ENCODE data around the gene TRAP1.
"Not testable (repeated sequence)": the region's sequence is repeated elsewhere in the genome, so short reads cannot be mapped to it uniquely, and the experiment has no call there.

TRAP1 gene

DNA sequence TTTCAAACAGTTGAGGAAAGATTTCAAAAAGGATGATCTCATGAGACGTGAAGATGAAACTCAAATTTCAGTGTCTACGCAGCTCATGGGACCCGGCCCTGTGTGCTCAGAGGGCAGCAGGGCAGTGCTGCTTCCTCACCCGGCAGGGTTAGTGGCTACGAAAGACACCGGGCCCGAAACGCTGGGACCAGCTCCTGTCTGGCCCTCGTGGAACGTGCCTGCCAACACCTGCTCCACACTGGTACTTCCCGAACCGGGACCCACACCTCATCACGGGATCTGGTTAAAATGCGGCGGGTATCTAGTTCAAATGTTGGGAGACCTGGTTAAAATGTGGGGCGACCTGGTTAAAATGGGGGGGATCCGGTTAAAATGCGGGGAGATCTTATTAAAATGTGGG lies 44.1 kb downstream of the TRAP1 start:
- in situ Hi-C loops (cut with HindIII; ENCODE audit: low pct_unique_long_range_greater_than_20kb, low sequenced_read_pairs), result no loop called here
- no peak for TF ChIP-seq JUND (IDR thresholded peaks at IDR 0.05; ENCODE audit: low read depth)
- no peak for DNase-seq (ENCODE audit: low read depth in 1 of 2, low spot score in 1 of 2)

DNA sequence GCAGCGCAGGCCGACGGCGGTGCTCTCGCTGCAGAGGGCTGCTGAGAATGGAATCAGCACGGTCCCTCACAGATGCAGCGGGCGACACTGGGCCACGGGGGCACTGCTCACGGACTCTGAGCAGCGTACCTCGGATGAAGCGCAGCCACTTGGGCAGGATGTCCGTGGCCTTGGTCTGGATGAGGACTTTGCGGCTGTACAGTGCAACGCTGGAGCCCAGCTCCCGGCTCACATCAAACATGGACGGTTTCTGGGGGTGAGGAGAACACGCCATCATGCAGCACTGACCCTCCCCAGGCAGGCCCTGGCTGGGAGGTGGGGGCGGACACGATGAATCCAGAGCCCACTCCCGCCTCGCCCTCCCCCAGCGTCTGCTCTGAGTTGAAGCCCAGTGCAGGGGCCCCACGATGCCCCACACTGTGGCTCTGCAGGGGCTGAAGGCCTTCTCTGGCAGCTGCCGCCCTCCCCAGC lies 44.7 kb downstream of the TRAP1 start:
- in situ Hi-C loops (cut with HindIII; ENCODE audit: low pct_unique_long_range_greater_than_20kb, low sequenced_read_pairs), result no loop called here
- TF ChIP-seq JUND (IDR thresholded peaks at IDR 0.05; ENCODE audit: low read depth), result no peak
- no peak for DNase-seq (ENCODE audit: low read depth in 1 of 2, low spot score in 1 of 2)

DNA sequence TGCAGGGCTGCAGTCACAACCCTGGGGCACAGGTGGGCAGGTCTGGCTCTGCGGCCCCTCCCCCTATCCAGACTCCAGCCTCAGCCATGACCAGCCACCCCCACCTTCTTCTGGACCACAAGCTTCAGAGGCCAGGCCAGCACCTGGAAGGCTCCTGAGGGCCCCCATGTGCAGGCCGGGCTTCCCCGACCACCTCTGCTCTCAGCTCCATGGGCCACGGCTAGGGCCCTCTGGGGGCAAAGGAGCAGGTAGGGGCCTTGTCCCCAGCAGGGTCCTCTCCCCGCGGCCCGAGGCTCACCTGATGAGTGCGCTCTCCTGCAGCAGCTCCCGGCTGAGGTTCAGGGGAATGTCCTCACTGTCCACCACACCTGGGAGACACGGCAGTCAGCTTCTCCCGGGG lies 45.9 kb downstream of the TRAP1 start:
- no peak for TF ChIP-seq JUND (IDR thresholded peaks at IDR 0.05; ENCODE audit: low read depth)
- no peak for DNase-seq (ENCODE audit: low read depth in 1 of 2, low spot score in 1 of 2)
- in situ Hi-C loops (cut with HindIII; ENCODE audit: low pct_unique_long_range_greater_than_20kb, low sequenced_read_pairs), result no loop called here

DNA sequence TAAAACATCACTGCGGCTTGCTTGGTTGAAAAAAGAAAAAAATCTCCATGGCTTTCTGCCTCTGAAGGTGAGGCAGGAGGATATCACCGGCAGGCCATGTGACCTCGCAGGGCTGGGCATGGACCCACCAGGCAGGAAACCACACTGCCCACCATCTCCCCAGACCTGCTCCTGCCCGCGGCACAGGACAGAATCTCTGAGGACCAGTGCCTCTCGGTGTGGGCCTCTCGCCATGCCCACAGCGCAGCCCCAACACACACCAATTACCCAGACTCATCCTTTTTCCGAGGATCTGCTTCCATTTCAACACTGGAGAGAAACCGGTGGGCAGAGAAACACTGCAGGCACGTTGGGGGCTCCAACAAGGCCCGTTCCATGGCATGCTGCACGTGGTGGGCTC lies 46.6 kb downstream of the TRAP1 start:
- no peak for DNase-seq (ENCODE audit: low read depth in 1 of 2, low spot score in 1 of 2)
- TF ChIP-seq JUND (IDR thresholded peaks at IDR 0.05; ENCODE audit: low read depth), result no peak
- in situ Hi-C loops (cut with HindIII; ENCODE audit: low pct_unique_long_range_greater_than_20kb, low sequenced_read_pairs), result no loop called here

DNA sequence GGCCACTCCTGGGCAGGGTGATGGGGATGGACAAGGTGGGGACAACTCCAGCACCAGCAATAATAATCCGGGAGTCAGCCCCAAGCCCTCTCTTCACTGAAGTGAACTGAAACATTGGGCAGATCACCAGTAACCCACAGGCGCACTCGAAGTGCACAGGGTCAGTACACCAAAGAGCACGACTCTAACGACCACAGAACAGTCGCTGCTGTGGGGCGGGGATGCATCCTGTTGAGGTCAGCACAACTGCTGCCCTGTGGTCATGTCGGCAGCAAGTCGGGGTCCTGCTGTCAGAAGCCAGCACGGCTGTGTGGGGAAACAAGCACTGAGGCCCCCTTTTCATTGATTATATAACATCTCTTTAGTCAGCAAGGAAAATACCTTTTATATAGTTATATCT lies 48.2 kb downstream of the TRAP1 start:
- in situ Hi-C loops (cut with HindIII; ENCODE audit: low pct_unique_long_range_greater_than_20kb, low sequenced_read_pairs), result no loop called here
- DNase-seq (ENCODE audit: low read depth in 1 of 2, low spot score in 1 of 2), result no peak
- TF ChIP-seq JUND (IDR thresholded peaks at IDR 0.05; ENCODE audit: low read depth), result no peak

DNA sequence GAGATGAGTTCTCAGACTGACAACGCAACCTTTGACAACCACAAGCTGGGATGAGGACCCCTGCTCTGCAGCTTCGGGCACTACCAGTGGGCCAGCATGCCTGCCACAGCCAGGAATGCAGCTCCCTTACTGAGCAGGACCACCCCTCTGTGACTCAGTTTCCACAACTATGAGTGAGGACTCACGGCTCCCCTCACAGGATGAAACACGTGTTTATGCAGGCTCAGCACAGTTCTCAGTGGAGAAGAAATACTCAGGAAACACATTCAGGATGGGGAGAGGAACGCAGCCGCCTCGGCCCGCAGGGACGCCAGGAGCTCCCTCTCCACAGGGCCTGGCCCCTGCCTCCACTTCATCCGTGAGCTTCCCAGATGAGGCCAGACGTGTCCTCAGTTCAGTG lies 48.7 kb downstream of the TRAP1 start:
- TF ChIP-seq JUND (IDR thresholded peaks at IDR 0.05; ENCODE audit: low read depth), result no peak
- in situ Hi-C loops (cut with HindIII; ENCODE audit: low pct_unique_long_range_greater_than_20kb, low sequenced_read_pairs), result no loop called here
- no peak for DNase-seq (ENCODE audit: low read depth in 1 of 2, low spot score in 1 of 2)

DNA sequence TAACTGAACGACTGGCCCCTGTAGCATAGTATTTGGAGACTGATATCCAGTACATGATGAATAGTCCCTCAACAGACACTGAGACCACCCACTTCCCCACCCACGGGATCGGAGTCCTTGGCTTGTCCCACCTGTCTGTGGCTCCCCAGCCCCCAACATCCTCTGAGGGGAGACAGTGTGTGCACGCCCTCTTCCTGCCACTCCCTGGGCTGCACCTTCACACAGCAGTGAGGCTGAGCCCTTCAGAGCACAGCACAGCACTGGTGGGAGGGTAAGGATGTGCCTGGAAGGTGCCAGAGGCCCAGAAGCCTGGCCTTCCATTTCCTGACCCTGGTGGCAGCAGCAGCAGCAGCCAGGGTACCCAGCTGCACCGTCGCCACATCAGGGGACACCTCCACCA lies 51.8 kb downstream of the TRAP1 start:
- TF ChIP-seq JUND (IDR thresholded peaks at IDR 0.05; ENCODE audit: low read depth), result no peak
- DNase-seq (ENCODE audit: low read depth in 1 of 2, low spot score in 1 of 2), result no peak
- in situ Hi-C loops (cut with HindIII; ENCODE audit: low pct_unique_long_range_greater_than_20kb, low sequenced_read_pairs), result no loop called here

DNA sequence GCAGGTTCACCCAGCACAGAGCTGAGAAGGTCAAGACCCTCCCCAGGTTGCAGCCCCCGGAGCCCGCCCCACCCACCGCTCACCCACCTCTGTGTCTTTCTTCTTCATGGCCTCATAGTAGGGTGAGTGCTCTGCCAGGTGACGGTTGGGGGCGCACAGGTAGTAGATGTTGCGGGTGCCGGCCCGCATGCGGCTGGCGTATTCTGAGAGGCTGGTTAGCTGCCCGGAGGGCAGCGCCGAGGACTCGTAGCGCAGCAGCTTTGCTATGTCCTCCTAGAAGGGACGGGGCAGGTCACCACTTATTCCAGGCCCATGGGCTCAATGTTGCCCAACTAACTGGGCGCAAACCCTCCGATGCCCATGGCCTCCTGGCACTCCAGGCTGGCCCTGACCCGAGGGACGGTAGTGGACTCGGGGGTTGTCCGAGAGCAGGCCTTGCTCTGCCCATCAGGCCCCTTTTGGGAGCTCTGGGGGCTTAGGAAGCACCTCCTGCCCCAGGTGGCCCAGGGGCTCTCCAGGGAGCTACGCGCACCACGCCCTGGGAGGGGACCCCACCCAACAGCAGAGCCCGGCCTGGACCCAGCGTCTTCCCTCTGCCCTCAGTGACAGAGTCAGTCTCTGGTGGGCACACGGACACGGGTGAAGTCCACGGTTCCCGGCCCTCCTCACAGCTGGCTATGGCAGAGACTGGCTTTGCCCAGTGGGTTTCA lies 53.0 kb downstream of the TRAP1 start:
- no peak for TF ChIP-seq JUND (IDR thresholded peaks at IDR 0.05; ENCODE audit: low read depth)
- in situ Hi-C loops (cut with HindIII; ENCODE audit: low pct_unique_long_range_greater_than_20kb, low sequenced_read_pairs), result no loop called here
- DNase-seq (ENCODE audit: low read depth in 1 of 2, low spot score in 1 of 2), result no peak

DNA sequence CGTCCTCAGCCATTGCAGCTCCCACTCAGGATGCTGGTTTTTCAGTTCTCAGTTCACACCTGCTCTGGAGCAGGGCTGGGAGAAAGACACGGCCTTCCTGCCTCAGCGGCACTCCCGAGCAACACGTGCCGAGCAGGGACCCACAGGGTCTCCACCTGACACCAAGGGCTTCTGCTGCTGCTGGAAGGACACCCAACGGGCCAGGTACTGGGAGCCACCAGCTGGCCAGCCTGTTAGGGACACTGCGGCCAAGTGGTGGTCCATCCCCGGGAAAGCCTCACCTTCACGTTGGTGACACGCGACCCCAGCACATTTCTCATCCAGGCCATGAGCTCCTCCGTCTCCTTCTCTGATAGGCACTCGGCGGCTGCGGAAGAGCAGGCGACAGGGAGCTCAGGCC lies 54.7 kb downstream of the TRAP1 start:
- TF ChIP-seq JUND (IDR thresholded peaks at IDR 0.05; ENCODE audit: low read depth), result no peak
- DNase-seq (ENCODE audit: low read depth in 1 of 2, low spot score in 1 of 2), result no peak
- in situ Hi-C loops (cut with HindIII; ENCODE audit: low pct_unique_long_range_greater_than_20kb, low sequenced_read_pairs), result no loop called here

DNA sequence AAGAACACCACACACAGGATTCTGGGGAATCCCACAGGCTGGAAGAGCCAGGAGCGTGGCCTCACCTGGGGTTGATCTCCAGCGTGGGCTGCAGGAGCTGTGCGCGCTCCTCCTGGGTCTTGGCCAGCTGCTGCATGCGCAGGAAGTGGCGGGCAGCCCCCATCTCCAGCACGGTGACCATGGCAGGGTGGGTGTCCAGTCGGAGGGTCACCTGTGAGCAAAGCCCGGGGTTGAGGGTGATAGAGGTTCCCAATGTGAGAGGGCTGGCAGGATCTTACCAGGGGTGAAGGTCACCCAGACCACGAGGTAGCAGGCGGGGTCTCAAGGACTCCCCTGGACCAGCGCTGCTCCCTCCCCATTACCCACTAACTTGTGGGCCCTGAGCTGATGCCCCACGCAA lies 55.4 kb downstream of the TRAP1 start:
- in situ Hi-C loops (cut with HindIII; ENCODE audit: low pct_unique_long_range_greater_than_20kb, low sequenced_read_pairs), result no loop called here
- no peak for TF ChIP-seq JUND (IDR thresholded peaks at IDR 0.05; ENCODE audit: low read depth)
- no peak for DNase-seq (ENCODE audit: low read depth in 1 of 2, low spot score in 1 of 2)

DNA sequence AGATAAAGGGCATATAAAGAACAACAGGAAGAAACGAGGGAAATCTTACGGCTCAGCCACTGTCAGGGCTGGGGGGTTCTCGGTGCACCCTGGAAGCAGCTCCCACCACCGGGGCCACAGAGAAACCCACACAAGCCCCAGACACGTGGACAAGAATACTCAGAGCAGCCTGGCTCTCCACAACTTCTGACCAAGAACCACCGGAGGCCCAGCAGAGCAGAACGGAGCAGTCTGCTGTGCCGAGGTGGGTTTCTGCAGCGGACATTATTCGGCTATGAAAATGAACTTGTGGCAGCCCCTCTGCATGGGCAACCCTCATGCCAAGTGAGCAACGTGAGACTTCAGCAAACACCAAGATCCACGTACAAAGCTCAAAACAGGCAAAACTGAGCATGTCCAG lies 56.0 kb downstream of the TRAP1 start:
- DNase-seq (ENCODE audit: low read depth in 1 of 2, low spot score in 1 of 2), result no peak
- in situ Hi-C loops (cut with HindIII; ENCODE audit: low pct_unique_long_range_greater_than_20kb, low sequenced_read_pairs), result no loop called here
- TF ChIP-seq JUND (IDR thresholded peaks at IDR 0.05; ENCODE audit: low read depth), result no peak

DNA sequence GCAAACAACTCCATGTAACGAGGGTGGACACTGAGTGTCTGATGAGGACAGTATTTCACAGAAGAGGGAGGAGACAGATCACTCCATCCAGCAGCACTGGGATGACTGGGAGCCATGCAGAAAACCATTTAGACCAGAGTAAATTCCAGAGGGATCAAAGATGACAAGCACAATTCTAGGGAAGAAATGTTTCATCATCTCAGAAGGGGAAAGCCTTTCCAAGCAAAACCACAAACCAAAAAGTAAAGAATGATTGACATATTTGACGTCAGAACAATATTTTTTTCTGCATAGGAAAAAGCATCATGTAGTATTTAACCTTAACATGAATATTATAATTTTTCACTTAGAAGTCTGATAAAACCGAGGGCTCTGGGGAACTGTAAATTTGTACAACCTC lies 58.1 kb downstream of the TRAP1 start:
- TF ChIP-seq JUND (IDR thresholded peaks at IDR 0.05; ENCODE audit: low read depth), result no peak
- no peak for DNase-seq (ENCODE audit: low read depth in 1 of 2, low spot score in 1 of 2)
- in situ Hi-C loops (cut with HindIII; ENCODE audit: low pct_unique_long_range_greater_than_20kb, low sequenced_read_pairs), result no loop called here

DNA sequence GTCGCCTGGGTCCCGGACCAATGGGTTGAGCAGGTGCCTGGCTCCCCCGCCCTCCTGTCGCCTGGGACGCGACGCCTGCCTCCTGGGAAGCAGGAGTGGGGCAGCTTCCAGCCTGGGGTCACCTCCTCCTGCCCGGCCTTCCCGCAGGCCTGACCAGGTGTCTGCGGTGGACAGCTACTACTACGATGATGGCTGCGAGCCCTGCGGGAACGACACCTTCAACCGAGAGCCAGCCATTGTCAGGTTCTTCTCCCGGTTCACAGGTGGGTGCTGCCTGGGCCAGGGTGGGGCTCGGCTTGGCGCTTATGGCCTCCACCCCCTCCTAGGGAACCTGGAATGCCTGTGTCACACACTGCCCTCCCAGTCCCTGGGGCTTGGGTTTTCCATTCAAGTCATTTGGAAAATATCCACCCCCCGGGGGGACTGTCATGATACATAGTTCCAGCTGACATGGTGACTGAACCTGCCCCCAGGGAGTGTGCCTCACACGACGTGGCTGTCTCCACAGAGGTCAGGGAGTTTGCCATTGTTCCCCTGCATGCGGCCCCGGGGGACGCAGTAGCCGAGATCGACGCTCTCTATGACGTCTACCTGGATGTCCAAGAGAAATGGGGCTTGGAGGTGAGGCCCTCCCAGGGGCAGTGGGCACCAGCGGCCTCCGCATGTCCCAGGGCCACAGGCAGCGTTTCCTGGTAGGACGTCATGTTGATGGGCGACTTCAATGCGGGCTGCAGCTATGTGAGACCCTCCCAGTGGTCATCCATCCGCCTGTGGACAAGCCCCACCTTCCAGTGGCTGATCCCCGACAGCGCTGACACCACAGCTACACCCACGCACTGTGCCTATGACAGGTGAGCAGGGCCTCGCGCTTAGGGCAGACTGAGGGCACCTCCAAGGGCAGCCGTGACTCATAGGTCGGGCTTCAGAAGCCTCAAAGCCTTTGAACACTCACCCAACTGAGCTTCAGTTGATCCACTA lies 60.5 kb downstream of the TRAP1 start:
- no peak for TF ChIP-seq JUND (IDR thresholded peaks at IDR 0.05; ENCODE audit: low read depth)
- DNase-seq (ENCODE audit: low read depth in 1 of 2, low spot score in 1 of 2), result no peak
- in situ Hi-C loops (cut with HindIII; ENCODE audit: low pct_unique_long_range_greater_than_20kb, low sequenced_read_pairs), result no loop called here

DNA sequence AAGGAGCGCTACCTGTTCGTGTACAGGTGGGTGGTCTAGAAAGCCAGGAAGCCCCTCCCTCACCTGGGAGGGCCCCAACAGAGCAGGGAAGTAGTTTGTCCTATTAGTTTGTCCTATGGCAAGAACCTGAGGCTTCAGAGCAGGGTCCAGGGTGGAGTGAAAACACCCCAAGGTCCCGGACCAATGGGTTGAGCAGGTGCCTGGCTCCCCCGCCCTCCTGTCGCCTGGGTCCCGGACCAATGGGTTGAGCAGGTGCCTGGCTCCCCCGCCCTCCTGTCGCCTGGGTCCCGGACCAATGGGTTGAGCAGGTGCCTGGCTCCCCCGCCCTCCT lies 61.2 kb downstream of the TRAP1 start:
- DNase-seq (ENCODE audit: low read depth in 1 of 2, low spot score in 1 of 2); in situ Hi-C loops (cut with HindIII; ENCODE audit: low pct_unique_long_range_greater_than_20kb, low sequenced_read_pairs): not testable (repeated sequence)
